IPS DF 19.7 (cell line): ENCODE results near the gene PPARG.
"Not testable (repeated sequence)": the region's sequence is repeated elsewhere in the genome, so short reads cannot be mapped to it uniquely, and the experiment has no call there.

Experiments
- DNase-seq: peaks from one replicate; pipeline ENCODE4 v3.0.0-alpha.2; 2013; ENCODE audit warnings: low read depth, low spot score

The PPARG gene

DNA sequence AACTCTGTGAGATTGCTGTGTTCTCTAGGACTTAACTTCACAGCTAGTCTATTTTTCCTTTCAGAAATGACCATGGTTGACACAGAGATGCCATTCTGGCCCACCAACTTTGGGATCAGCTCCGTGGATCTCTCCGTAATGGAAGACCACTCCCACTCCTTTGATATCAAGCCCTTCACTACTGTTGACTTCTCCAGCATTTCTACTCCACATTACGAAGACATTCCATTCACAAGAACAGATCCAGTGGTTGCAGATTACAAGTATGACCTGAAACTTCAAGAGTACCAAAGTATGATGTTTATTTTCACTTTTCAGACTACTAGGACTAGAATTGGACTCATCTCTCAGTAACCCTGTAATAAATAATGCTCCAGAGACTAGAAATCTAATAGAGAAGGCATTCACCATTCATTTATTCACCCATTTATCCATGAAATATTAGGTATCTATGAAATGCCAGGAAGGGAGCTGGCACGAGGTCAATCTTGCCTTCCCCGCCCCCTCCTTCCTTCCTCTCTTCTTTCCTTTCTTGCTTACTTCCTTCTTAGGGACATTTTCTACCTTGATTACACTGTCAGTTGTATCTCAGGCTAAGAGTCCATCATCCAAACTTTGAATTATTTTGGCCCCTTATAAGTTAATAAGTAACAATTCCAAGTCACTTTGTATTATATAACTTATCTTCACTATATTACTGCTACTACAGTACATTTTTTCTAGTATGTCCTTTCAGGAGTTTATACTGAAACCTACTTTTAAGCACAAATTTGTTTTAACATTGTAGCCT lies 91.0 kb downstream of the PPARG start:
- no peak for DNase-seq

DNA sequence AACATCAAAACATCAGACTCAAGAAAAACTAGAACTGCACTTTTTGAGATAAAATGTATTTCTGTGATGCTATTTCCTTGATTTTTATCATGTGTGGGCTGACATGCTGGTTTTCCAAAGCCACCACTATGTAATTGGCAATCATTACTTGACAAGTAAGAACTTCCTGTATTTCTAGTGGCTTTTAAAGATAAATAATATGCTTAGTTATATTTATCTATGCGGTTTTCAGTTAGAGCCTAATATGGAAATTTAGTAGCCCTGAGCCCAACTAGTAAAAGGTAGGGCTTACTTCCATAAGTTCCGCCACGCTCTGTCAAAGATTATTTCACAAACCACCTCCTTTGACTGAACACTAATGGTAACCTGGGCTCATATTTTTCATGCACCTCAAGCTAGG lies 91.6 kb downstream of the PPARG start:
- no peak for DNase-seq

DNA sequence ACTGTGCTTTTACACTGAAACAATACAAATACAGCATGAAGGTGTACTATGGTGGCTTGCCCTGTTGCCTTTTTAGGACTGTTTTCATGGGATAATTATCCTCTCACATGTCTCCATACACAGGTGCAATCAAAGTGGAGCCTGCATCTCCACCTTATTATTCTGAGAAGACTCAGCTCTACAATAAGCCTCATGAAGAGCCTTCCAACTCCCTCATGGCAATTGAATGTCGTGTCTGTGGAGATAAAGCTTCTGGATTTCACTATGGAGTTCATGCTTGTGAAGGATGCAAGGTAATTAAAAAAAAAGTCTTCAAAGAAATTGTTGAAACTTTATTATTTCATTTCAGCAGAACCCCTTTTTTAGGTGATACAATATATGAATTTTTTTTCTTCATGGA lies 92.3 kb downstream of the PPARG start:
- DNase-seq, result no peak

DNA sequence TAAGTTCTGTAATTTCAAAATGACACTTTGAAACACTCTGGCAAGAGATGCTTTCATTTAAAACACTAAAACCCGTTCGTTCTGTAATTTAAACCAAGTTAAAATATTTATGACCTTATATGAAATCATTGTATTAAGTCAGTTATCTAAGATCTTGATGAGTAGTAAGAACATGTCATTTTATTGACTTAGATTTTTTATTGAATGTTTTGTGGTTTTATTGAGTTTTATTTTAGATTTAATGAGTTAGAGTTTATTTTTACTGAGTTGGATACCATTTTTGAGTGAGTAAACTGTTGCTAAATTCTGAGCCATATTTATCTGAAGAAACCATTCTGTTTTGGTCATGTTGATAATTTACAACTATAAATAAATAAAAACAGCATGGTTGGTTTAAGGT lies 94.3 kb downstream of the PPARG start:
- DNase-seq, result no peak

DNA sequence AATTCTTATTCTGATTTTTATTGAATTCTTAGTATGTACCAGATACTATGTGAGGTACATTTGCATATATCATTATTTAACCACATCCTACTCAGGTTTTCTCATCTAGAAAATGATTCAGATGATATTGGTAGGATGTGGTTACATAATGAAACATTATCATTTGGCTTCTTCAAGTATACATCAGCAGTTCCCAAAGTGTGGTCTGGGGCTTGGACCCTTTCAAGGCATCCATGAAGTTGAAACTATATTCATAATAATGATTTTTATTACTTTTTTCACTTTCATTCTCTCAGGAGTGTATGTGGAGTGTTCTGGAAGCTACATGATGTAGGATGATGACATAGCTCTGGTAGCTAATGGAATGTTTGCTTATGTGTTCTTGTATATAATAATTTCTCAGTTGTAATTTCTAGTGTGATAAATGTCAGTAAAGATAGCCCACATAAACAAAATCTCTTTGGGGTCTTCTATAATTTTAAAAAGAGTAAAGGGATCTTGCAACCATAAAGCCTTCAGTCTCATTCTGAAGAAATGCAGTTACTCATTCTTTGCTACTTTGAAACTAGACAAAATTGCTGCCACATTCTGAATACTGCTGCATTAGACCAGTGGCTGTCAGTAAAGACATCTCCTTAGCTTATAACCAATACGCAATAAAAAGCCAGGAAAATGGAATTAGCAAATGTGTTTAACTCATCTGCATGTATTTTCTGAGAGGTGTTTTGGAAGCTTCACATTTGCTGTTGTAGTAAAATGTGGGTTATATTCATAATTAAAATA lies 95.8 kb downstream of the PPARG start:
- no peak for DNase-seq

DNA sequence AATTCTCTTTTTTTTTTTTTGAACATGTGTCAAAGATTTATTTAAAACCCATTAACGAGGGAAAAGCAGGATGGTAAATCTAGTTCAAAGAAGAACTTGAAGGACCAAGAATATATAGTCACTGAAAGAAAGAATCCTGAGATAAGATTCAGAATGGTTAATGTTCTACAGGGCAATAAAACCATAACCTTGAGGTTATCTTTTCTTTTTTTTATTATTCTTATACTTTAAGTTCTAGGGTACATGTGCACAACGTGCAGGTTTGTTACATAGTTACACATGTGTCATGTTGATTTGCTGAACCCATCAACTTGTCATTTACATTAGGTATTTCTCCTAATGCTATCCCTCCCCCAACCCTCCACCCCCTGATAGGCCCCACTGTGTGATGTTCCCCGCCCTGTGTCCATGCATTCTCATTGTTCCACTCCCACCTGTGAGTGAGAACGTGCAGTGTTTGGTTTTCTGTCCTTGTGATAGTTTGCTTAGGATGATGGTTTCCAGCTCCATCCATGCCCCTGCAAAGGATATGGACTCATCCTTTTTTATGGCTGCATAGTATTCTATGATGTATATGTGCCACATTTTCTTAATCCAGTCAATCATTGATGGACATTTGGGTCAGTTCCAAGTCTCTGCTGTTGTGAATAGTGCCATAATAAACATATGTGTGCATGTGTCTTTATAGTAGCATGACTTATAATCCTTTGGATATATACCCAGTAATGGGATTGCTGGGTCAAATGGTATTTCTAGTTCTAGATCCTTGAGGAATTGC lies 97.8 kb downstream of the PPARG start:
- not testable (repeated sequence) for DNase-seq

DNA sequence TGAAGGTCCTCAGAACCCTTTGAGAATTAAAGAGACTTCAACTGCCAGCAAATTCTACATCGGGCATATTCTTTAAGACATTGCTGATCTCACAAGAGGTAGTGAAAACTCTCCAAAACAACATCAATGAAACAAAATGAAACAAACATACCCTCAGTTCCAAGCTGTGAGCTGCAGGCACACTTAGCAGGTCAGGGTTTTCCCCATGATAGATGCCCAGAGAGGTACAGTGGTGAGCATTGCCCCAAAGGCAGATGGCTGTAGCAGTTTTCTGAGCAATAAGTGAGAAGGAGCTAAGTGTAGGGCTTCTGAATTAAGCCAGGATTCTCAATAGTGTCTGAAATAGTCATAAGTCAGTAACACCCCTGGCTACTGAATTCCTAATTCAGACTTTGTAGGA lies 99.3 kb downstream of the PPARG start:
- DNase-seq, result no peak

DNA sequence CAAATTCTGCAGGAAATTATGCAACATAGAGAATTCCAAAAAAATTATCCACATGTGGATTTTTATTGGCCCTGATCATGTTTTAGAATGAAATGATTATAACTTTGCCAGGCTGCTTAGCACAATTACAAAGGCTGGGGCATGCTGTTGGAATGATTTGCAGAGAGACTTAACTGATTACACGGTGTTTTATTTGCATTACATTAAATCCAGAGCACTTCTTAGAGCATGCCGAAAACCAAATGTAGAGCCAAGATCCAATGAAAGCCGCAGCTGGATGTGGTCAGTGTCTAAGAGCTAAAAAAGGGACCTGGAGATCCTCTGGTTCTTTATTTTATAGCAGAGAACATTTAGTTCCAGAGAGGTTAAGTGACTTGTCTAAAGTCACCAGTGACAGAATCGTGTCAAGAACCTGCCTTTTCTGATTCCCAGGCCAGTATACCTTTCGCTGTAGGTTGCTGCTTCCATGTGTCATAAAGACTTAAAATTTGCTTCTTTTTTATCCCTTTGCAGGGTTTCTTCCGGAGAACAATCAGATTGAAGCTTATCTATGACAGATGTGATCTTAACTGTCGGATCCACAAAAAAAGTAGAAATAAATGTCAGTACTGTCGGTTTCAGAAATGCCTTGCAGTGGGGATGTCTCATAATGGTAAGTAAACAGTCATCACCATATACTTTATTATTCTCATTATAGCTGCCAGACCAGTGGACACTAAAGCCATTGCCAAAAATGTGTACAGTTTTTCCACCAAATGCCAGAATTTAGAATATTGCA lies 103.4 kb downstream of the PPARG start:
- DNase-seq, result no peak

DNA sequence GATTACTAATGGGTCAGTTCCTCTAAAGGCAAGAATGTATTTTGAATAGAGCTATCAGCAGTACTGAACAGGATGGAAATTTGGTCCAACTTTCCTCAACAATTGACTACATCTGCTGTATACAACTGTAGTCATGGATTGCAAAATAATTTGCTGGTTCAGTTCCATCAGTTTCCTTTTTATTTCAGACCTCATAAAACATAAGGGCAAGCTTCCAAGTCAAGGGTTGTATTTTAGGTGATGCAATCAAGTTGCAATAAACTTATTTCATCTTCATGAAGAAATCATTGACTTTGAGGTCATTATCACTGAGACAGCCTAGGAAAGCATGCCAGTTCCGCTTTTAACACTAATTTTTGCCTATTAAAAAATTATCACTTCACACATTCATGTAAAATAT lies 105.0 kb downstream of the PPARG start:
- DNase-seq, result no peak

DNA sequence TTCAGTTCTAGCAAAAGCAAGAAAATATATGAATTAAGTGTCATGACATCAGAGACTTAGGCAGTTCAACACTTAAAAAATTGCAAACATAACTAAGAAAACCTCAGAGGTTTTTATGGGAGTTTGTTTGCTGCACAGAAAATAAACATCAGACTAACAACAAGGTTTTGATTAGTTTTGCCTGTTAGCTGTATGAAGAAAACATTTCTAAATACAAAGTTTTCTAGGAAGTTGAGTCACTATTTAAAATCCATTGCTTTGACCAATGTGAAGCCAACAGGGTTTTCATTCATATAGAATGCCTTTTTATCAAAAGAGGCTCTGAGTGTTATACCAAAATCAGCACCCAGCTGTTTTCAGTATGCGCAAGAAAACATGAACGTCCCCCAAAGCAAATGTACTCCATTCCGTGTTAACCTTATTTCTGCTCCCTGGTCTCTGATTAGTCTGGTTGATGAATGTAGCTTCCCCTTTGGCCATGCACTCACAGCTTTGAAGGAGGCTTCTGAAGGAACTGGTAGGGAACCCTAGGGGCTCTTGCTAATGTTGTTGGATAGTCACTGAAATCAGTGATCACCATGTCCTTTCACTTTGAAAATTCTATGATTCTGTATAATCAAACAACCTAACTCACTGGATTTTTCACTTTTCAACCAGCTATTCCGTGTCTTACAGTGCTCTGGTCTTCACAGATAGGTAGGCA lies 105.8 kb downstream of the PPARG start:
- no peak for DNase-seq

DNA sequence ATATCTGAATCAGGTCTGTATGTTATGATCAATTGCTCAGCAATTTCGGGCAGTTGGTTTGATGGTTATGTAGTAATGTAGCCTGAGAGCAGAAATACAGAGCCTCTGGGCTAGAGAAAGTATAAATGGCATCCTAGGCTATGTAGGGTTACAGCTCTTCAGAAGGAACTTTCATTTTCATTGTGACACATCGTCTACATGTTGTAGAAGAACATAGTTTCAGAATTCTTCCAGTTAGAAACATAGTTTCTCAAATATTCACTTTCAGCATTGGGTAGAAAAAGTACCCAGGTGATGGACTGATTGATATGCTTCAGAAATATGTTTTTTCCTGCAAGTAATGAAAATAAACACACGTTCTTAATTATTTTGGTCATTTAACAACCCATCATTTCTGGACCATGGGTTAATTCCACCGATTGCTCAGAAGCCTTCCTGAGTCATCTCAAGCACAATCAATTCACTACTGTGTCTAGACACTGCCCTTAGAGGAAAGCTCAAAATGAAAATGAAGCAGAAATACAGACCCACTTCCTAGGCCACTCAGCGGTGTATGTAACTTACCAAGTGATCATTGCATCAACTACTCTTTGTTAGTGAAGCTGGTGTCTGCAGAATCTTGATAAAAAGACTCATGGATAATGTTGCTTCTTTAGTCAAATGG lies 106.6 kb downstream of the PPARG start:
- DNase-seq, result no peak

DNA sequence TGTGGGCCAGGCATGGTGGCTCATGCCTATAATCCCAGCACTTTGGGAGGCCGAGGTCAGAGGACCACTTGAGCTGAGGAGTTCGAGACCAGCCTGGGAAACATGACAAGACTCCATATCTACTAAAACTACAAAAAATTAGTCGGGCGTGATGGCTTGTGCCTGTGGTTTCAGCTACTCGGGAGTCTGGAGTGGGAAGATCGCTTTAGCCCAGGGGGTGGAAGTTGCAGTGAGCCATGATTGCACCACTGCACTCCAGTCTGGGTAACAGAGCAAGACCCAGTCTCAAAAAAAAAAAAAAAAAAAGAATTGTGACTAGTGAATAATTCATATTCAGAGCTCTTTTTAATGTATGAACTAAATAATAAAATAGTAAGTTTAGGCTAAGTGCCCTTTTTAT lies 107.6 kb downstream of the PPARG start:
- DNase-seq, result no peak

DNA sequence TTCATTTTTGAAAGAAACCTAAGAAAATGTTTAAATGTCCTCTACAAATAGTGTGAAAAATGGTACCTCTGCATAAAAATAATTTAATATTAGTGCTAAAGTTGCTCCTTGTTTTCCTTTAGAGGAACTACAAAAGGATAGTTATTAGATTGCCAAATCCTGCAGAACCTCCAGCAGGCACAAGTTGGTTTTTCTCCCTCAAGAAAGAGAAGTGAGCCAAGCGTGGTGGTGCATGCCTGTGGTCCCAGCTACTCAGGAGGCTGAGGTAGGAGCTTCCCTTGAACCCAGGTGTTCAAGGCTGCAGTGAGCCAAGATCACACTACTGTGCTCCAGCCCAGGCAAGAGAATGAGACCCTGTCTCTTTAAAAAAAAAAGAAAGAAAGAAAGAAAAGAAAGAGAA lies 110.4 kb downstream of the PPARG start:
- no peak for DNase-seq

DNA sequence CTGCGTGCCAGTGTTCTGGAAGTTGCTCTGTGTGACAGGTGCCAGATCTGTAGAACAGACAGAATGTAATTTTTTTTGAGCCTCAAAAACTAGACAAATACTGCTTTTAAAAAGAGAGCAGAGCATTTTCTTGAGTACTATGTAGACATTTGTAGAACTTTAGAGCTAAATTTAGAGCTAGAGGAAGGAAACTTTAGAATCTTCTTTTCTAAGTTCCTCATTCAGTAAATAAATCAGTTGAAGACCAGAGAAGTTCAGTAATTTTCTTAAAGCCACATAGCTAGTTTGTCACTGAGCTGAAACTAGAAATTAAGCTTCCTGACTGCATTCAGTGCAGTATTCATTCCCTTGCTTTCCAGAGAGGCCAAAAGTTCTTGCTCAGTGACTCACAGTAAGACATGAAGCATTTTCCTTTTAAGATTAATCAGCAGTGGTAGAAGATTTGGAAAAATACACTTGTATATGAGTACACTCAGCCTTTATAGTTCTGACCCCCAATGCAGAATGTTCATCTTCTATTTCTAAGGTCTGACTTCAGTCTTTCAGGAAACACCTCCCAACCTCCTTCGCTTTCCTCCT lies 111.8 kb downstream of the PPARG start:
- DNase-seq, result no peak

DNA sequence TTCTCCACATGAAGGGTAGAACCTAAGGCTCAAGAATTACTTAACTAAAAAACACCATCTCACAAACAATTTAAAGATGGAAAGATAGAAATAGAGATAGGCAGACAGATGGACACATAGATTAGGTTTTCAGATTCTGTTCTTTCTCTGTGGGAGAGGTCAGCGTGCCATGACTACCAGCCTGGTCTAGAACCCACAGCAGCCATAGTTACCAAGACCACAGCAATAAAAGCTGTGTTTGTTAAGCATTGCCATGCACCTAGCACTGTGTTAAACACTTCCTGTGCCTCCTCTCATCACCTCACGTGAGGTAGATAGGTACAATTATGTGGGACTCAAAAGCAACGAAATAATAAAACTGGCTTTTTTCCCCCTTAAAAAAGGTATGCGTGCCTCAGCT lies 112.3 kb downstream of the PPARG start:
- no peak for DNase-seq

DNA sequence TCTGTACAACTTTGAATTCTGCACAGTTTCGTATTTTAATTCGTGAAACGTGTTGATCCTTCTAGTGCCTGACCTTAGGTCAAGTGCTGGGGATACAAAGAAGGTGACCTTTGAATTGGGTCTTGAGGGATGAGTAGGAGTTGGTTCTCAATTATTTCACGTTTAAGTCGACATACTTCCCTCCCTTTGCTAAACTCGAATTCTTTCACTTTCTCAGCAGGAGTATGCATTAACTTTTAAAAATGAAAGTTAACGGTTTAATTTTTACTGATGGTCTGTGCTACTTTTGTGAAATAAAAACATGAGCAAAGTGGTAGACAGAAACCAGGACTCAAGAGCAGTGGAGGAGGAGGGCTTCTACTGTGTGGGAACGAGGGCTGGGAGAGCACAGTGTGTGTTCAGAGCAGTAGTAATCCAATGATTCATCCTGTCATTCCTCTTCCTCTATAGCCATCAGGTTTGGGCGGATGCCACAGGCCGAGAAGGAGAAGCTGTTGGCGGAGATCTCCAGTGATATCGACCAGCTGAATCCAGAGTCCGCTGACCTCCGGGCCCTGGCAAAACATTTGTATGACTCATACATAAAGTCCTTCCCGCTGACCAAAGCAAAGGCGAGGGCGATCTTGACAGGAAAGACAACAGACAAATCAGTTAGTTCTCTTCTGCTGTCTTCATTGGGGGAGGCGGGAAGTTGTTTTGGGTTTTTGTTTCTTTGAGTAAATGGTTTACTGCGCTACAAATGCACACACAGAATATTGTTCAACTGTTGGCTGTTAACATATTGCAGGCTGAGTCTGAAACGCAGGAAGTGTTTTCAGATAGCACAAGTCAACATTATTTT lies 116.8 kb downstream of the PPARG start:
- no peak for DNase-seq

DNA sequence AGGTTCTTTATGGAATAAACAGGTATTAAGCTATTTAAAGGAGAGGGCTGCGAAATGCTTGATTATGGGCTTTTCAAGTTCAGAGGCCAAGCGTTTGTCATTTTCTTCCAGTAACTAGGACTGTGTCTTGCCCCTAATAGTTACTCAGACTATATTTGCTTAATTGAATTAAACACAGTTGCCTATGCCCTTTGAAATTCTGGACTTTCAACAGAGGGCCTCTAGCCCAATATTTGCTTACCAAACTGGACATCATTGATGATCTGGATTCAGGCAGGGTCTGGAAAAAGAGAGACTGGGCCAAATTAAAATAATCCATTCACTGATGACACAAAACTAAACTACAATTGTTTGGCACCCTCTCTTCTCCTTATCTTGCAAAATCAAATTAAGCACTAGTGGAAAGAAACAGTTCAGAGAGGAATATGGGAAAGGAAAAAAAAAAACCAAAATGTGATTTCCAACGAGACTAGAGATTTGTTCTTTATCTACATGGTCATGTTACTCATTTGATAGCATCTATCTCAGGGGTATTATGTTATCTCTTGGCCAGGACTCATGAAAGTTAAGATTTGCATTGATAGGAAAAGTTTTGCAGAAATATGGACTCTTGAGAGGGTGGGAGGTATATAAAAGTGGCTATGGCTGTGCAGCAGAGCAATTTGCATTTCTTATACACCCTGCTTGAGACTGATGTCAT lies 120.3 kb downstream of the PPARG start:
- DNase-seq, result no peak
